Breast epithelium (tissue), 4 donors: Measurements from ENCODE around the gene XPC. TPM values are rescaled to one million over a fixed set of nuclear protein-coding genes. Genes with fewer than 3 reads are reported as not detected.
"Not testable (repeated sequence)": the region's sequence is repeated elsewhere in the genome, so short reads cannot be mapped to it uniquely, and the experiment has no call there.

Experiments
- DNase-seq, 2 donors: peaks; one replicate each; pipeline ENCODE4 v3.0.0-alpha.2; 2019; ENCODE audit warnings: low spot score in 2 of 2
- H3K27ac ChIP-seq, 2 donors: fragments of 200-600 bp; sonication (generic) in 1 of 2; one replicate each; pipeline ENCODE4 v1.5.1; 2016 to 2019; ENCODE audit warnings: mild to moderate bottlenecking in 1 of 2
- H3K27me3 ChIP-seq, 2 donors: fragments of 200-600 bp; sonication (generic) in 1 of 2; one replicate each; pipeline versions ENCODE4 v1.5.1 to v1.6.0; 2017 to 2019; ENCODE audit warnings: control low read depth in 1 of 2, mild to moderate bottlenecking in 1 of 2
- H3K36me3 ChIP-seq: fragments of 200-600 bp; one replicate; pipeline ENCODE4 v1.5.1; 2019
- H3K4me1 ChIP-seq, 2 donors: fragments of 200-600 bp; sonication (generic); one replicate each; pipeline ENCODE4 v1.5.1; 2016 to 2019; ENCODE audit warnings: control low read depth in 1 of 2
- H3K4me3 ChIP-seq, 3 donors: fragments of 200-600 bp; sonication (generic); 1 replicate in 2 of 3; 2 replicates in 1 of 3; pipeline ENCODE4 v1.5.1; 2016 to 2019; ENCODE audit warnings: mild to moderate bottlenecking in 3 of 3, moderate library complexity in 2 of 3
- H3K9me3 ChIP-seq, 2 donors: fragments of 200-600 bp; sonication (generic) in 1 of 2; one replicate each; pipeline ENCODE4 v1.5.1; 2016 to 2019; ENCODE audit warnings: control low read depth in 1 of 2
- CTCF ChIP-seq, 3 donors: fragments of 450-650 bp; IDR thresholded peaks; one replicate each; pipeline ENCODE4 v1.5.1; 2016 to 2017; ENCODE audit warnings: antibody characterized with exemption in 3 of 3, mild to moderate bottlenecking in 3 of 3, moderate library complexity in 3 of 3
- POLR2A ChIP-seq: fragments of 450-650 bp; IDR thresholded peaks from one replicate; pipeline ENCODE4 v1.6.1; 2016; ENCODE audit warnings: antibody characterized with exemption, mild to moderate bottlenecking, moderate library complexity
- POLR2AphosphoS5 ChIP-seq, 3 donors: sonication (generic); formaldehyde crosslinking; IDR thresholded peaks; one replicate each; pipeline ENCODE4 v1.6.1; 2017; ENCODE audit warnings: antibody characterized with exemption in 3 of 3
- intact Hi-C: fragments of 100-400 bp; cut with DNase I; formaldehyde crosslinking; loops from one replicate; pipeline ENCODE4 v1.15.1; 2023; ENCODE audit warnings: low total_unique reads
- total RNA-seq, 3 donors: library from RNA; depleted of rRNA; stranded (reverse); fragments of >200 nt; gene quantifications; one replicate each; pipeline ENCODE4 v1.1.0, GENCODE V29; 2016

Gene XPC
- total RNA-seq, 3 donors from 2014 or later: 57.4 to 74.2 (median 61.3) TPM

- intact Hi-C loops: no loop called here
- no peak overlapping the region for H3K4me3 ChIP-seq
- H3K27me3 ChIP-seq: no peaks in the 10 kb centered on the region
- no peak overlapping the region for H3K27ac ChIP-seq
- H3K36me3 ChIP-seq: peaks cover 6% of the 10 kb centered on the region
- no peaks in the 10 kb centered on the region for H3K9me3 ChIP-seq
- no peak for TF ChIP-seq POLR2A
- TF ChIP-seq POLR2AphosphoS5 (IDR thresholded peaks at IDR 0.05): no peak
- TF ChIP-seq CTCF (IDR thresholded peaks at IDR 0.05): no peak
- H3K4me1 ChIP-seq: no peaks in the 10 kb centered on the region
- no peak for DNase-seq
Measured at GRCh38 chr3:14113965-14114635, 64.3 kb downstream of the XPC start.

- no peak for DNase-seq
- no peaks in the 10 kb centered on the region for H3K9me3 ChIP-seq
- H3K4me3 ChIP-seq: no peak overlapping the region
- TF ChIP-seq POLR2AphosphoS5 (IDR thresholded peaks at IDR 0.05) (no peak), CTCF (IDR thresholded peaks at IDR 0.05) (no peak), POLR2A (no peak)
- H3K36me3 ChIP-seq: peaks cover 6% of the 10 kb centered on the region
- H3K27me3 ChIP-seq: no peaks in the 10 kb centered on the region
- intact Hi-C loops: no loop called here
- no peaks in the 10 kb centered on the region for H3K4me1 ChIP-seq
- H3K27ac ChIP-seq: no peak overlapping the region
Measured at GRCh38 chr3:14110699-14111098, 67.7 kb downstream of the XPC start.

- intact Hi-C loops, H3K4me1 ChIP-seq, H3K27ac ChIP-seq, H3K4me3 ChIP-seq, H3K9me3 ChIP-seq, H3K27me3 ChIP-seq, H3K36me3 ChIP-seq, DNase-seq: not testable (repeated sequence)
Measured at GRCh38 chr3:14109821-14110220, 68.6 kb downstream of the XPC start.

- H3K9me3 ChIP-seq: no peaks in the 10 kb centered on the region
- TF ChIP-seq CTCF (IDR thresholded peaks at IDR 0.05): no peak
- H3K36me3 ChIP-seq: no peaks in the 10 kb centered on the region
- intact Hi-C loops: no loop called here
- DNase-seq: no peak
- H3K4me1 ChIP-seq: no peaks in the 10 kb centered on the region
- H3K27ac ChIP-seq: no peak overlapping the region
- no peaks in the 10 kb centered on the region for H3K27me3 ChIP-seq
- H3K4me3 ChIP-seq: no peak overlapping the region
Measured at GRCh38 chr3:14097616-14098391, 80.6 kb downstream of the XPC start.

GRCh38 chr3:14096742-14097141 lies 81.7 kb downstream of the XPC start:
- Histone ChIP-seq H3K36me3 (no peaks in the 10 kb centered on the region), H3K27me3 (no peaks in the 10 kb centered on the region), H3K4me3 (no peak overlapping the region), H3K27ac (no peak overlapping the region), H3K9me3 (no peaks in the 10 kb centered on the region), H3K4me1 (no peaks in the 10 kb centered on the region)
- TF ChIP-seq CTCF (IDR thresholded peaks at IDR 0.05) (no peak), POLR2A (no peak), POLR2AphosphoS5 (IDR thresholded peaks at IDR 0.05) (no peak)
- intact Hi-C loops: no loop called here
- DNase-seq: no peak

Other genes with a start within 250 kb of the XPC start
- 10 to 100 TPM; 15.1 to 19.9 (median 17.9) TPM for gene CHCHD4, start 53.7 kb downstream of the XPC start, total RNA-seq
- 100 to 1,000 TPM in 1 of 3 donors, 10 to 100 TPM in 2; 90.5 to 170 (median 93.4) TPM for gene TMEM43, start 53.5 kb downstream of the XPC start, total RNA-seq
- 10 to 100 TPM; 10.5 to 11.5 (median 11.5) TPM for gene LSM3, start 216 bp upstream of the XPC start, total RNA-seq
- gene SLC6A6, start 224.0 kb upstream of the XPC start, total RNA-seq: 10 to 100 TPM; 22.1 to 52.4 (median 27.5) TPM